Measurements from ENCODE around the gene SPEG.

Gene SPEG

GRCh38 chr2:219514196-219514761 is 79.6 kb downstream of the SPEG start, which contains the start of gene ASIC4:
Gene ASIC4, plus strand, starts transcription at chr2:219514482. Its CDS starts 243 bp downstream, at chr2:219514725.
- no peak for DNase-seq (ENCODE audit: low spot score)

- no peak for DNase-seq (ENCODE audit: low spot score)
Observed at GRCh38 chr2:219514836-219515235, 80.2 kb downstream of the SPEG start.

- no peak for DNase-seq (ENCODE audit: low spot score)
Observed at GRCh38 chr2:219515874-219516629, 81.4 kb downstream of the SPEG start.

- DNase-seq (ENCODE audit: low spot score) = no peak
Observed at GRCh38 chr2:219516888-219517287, 82.2 kb downstream of the SPEG start.

- no peak for DNase-seq (ENCODE audit: low spot score)
Observed at GRCh38 chr2:219517954-219518778, 83.5 kb downstream of the SPEG start.

- no peak for DNase-seq (ENCODE audit: low spot score)
Observed at GRCh38 chr2:219519526-219519916, 84.9 kb downstream of the SPEG start.

GRCh38 chr2:219520079-219520478 is 85.4 kb downstream of the SPEG start:
- no peak for DNase-seq (ENCODE audit: low spot score)

GRCh38 chr2:219521066-219521880 is 86.6 kb downstream of the SPEG start:
- DNase-seq (ENCODE audit: low spot score) = peak; percentile 76

- DNase-seq (ENCODE audit: low spot score) = peak; percentile 68
Observed at GRCh38 chr2:219522111-219523030, 87.7 kb downstream of the SPEG start.

- DNase-seq (ENCODE audit: low spot score) = peak; percentile 63
Observed at GRCh38 chr2:219523031-219523671, 88.5 kb downstream of the SPEG start.

GRCh38 chr2:219524817-219525216 is 90.2 kb downstream of the SPEG start:
- no peak for DNase-seq (ENCODE audit: low spot score)

GRCh38 chr2:219525533-219526232 is 91.0 kb downstream of the SPEG start:
- DNase-seq (ENCODE audit: low spot score) = no peak

- DNase-seq (ENCODE audit: low spot score) = no peak
Observed at GRCh38 chr2:219526320-219527075, 91.9 kb downstream of the SPEG start.

- DNase-seq (ENCODE audit: low spot score) = no peak
Observed at GRCh38 chr2:219527076-219527394, 92.4 kb downstream of the SPEG start.

GRCh38 chr2:219527472-219527871 is 92.8 kb downstream of the SPEG start:
- DNase-seq (ENCODE audit: low spot score) = no peak

- DNase-seq (ENCODE audit: low spot score) = peak; percentile 91
Observed at GRCh38 chr2:219530048-219530963, 95.7 kb downstream of the SPEG start.

GRCh38 chr2:219531639-219532377 is 97.2 kb downstream of the SPEG start:
- DNase-seq (ENCODE audit: low spot score) = no peak

GRCh38 chr2:219532378-219532649 is 97.7 kb downstream of the SPEG start:
- DNase-seq (ENCODE audit: low spot score) = no peak
